GM20000 (cell line): ENCODE results near the gene MYCN.
A peak's percentile ranks its signal among the peaks of the same experiment; 100 is the strongest.

Experiments used
- DNase-seq: peaks from one replicate; pipeline ENCODE4 v3.0.0; 2012; ENCODE audit warnings: low spot score
- TF ChIP-seq, protein P1 (sequence below): IDR thresholded peaks from 2 replicates; pipeline ENCODE4 v1.5.1; 2012; ENCODE audit warnings: mild to moderate bottlenecking, control low read depth; ENCODE audit errors: extremely low read depth, missing control alignments

MYCN gene

GRCh38 chr2:15939556-15939853, 845 bp upstream of the MYCN start:
- TF ChIP-seq, protein P1, sequence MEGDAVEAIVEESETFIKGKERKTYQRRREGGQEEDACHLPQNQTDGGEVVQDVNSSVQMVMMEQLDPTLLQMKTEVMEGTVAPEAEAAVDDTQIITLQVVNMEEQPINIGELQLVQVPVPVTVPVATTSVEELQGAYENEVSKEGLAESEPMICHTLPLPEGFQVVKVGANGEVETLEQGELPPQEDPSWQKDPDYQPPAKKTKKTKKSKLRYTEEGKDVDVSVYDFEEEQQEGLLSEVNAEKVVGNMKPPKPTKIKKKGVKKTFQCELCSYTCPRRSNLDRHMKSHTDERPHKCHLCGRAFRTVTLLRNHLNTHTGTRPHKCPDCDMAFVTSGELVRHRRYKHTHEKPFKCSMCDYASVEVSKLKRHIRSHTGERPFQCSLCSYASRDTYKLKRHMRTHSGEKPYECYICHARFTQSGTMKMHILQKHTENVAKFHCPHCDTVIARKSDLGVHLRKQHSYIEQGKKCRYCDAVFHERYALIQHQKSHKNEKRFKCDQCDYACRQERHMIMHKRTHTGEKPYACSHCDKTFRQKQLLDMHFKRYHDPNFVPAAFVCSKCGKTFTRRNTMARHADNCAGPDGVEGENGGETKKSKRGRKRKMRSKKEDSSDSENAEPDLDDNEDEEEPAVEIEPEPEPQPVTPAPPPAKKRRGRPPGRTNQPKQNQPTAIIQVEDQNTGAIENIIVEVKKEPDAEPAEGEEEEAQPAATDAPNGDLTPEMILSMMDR, result peak; percentile 74
- peak; percentile 82 for DNase-seq

GRCh38 chr2:15940661-15941480, 521 bp downstream of the MYCN start:
- TF ChIP-seq, protein P1, result no peak

DNA sequence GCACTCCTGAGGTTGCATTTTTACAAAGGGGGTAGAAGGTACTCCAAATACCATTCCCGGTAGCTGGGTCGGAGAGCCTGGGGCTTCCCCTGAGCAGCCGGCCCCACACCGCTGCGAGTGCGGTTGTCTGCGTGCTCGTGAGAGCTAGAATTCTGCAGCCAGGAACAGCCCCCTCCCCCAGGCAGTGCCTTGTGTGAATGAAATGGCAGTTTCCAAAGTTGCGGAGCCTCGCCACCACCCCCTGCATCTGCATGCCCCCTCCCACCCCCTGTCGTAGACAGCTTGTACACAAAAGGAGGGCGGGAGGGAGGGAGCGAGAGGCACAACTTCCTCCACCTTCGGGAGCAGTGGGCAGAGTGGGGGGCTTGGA, 1.1 kb downstream of the MYCN start:
- peak; percentile 37 for DNase-seq
- TF ChIP-seq, protein P1, result no peak

More at GRCh38 chr2:15940661-15941480, 521 bp downstream of the MYCN start:
- peak; percentile 32 for DNase-seq

GRCh38 chr2:15941871-15942710, 1.7 kb downstream of the MYCN start:
- TF ChIP-seq, protein P1, result no peak
- DNase-seq, result peak; percentile 49

GRCh38 chr2:15942711-15943345, 2.5 kb downstream of the MYCN start:
- peak; percentile 40 for DNase-seq
- TF ChIP-seq, protein P1, result no peak

DNA sequence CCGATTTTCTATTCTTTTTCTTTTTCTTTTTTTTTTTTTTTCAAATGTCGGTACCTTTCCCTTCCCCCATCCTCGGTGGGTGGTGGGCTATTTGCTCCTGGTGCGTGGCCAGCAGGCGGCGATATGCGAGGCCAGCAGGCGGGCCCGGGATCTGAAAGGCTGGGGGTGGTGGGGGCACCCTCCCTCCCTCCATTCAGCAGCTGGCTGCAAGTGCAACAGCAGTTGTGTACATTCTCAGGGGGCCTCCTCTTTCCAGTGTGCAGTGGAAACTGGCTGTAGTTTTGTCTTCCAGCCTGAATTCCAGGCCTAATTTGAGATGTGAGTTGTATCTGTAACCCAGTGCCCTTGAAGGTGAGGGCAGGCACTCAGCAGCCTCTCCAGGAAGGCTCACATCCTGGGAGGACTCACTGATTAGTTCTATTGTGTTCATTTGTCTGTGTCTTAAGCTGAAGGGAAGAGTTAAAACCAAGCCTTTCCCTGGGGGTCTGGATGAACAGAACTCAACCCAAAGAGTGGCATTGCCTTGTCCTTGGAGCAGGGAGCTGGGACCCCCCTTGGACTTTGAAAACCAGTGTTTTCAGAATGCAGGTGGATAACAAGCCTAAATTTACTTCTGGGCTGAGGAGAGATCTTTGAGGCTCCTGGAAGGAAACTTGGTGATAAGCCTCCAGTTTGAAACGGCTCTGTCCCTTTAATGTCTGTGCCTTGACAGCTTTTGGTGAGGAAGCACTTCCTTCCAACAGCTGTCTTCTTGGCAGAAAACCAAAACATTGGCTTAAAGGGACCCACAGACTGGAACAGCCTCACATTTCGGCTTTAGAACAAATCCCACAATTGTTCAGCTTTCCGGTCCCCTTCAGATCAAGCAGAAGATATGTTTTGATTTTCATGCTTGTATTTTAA, 3.3 kb downstream of the MYCN start:
- peak; percentile 27 for DNase-seq
- TF ChIP-seq, protein P1, result no peak
